Stimulated activated CD8-positive, alpha-beta memory T cell treated with anti-CD3 and anti-CD28 coated beads, Interleukin-2, amount 100 ng/mL, for 1 hour (primary cell): ENCODE data around the gene MUSTN1.

Experiments used
- DNase-seq, 2 donors: peaks; one replicate each; pipeline ENCODE4 v3.0.0-alpha.2; 2020; ENCODE audit warnings: low read depth in 2 of 2

The MUSTN1 gene

GRCh38 chr3:52834871-52835501 lies at the start of gene MUSTN1:
Gene MUSTN1 (minus strand): TSS chr3:52835019. CDS start chr3:52834948, 71 bp downstream.
- DNase-seq = no peak

GRCh38 chr3:52882377-52882776 lies 47.6 kb upstream of the MUSTN1 start:
- no peak for DNase-seq

- DNase-seq = no peak
Observed at GRCh38 chr3:52881871-52882270, 47.1 kb upstream of the MUSTN1 start.

- no peak for DNase-seq
Observed at GRCh38 chr3:52880474-52880873, 45.7 kb upstream of the MUSTN1 start.

- no peak for DNase-seq
Observed at GRCh38 chr3:52880047-52880446, 45.2 kb upstream of the MUSTN1 start.

- no peak for DNase-seq
Observed at GRCh38 chr3:52879581-52879980, 44.8 kb upstream of the MUSTN1 start.

GRCh38 chr3:52879090-52879489 lies 44.3 kb upstream of the MUSTN1 start:
- DNase-seq = no peak

- DNase-seq = no peak
Observed at GRCh38 chr3:52877085-52877484, 42.3 kb upstream of the MUSTN1 start.

GRCh38 chr3:52874864-52875587 lies 40.2 kb upstream of the MUSTN1 start:
- DNase-seq = no peak

- DNase-seq = no peak
Observed at GRCh38 chr3:52874160-52874701, 39.4 kb upstream of the MUSTN1 start.

GRCh38 chr3:52873433-52874159 lies 38.8 kb upstream of the MUSTN1 start:
- no peak for DNase-seq

GRCh38 chr3:52872245-52872644 lies 37.4 kb upstream of the MUSTN1 start:
- DNase-seq = no peak

GRCh38 chr3:52871761-52872160 lies 36.9 kb upstream of the MUSTN1 start:
- DNase-seq = no peak

- DNase-seq = no peak
Observed at GRCh38 chr3:52870471-52870870, 35.7 kb upstream of the MUSTN1 start.

GRCh38 chr3:52866427-52866826 lies 31.6 kb upstream of the MUSTN1 start:
- no peak for DNase-seq

- no peak for DNase-seq
Observed at GRCh38 chr3:52865994-52866393, 31.2 kb upstream of the MUSTN1 start.

- no peak for DNase-seq
Observed at GRCh38 chr3:52860424-52860768, 25.6 kb upstream of the MUSTN1 start.

- DNase-seq = no peak
Observed at GRCh38 chr3:52859686-52860423, 25.0 kb upstream of the MUSTN1 start.

GRCh38 chr3:52857864-52858263 lies 23.0 kb upstream of the MUSTN1 start:
- no peak for DNase-seq

GRCh38 chr3:52857133-52857532 lies 22.3 kb upstream of the MUSTN1 start:
- no peak for DNase-seq

- no peak for DNase-seq
Observed at GRCh38 chr3:52856666-52857065, 21.8 kb upstream of the MUSTN1 start.

GRCh38 chr3:52854013-52854412 lies 19.2 kb upstream of the MUSTN1 start:
- no peak for DNase-seq
